Endothelial cell of umbilical vein (primary cell): ENCODE measurements around the gene NRG3. TPM values are rescaled to one million over a fixed set of nuclear protein-coding genes. Genes with fewer than 3 reads are reported as not detected.

Experiments used
- BruUV-seq: library from RNA; stranded (reverse); fragments of 400-500 nt; replicated peaks from 2 replicates; lab custom pipeline; 2021; lab: Mats Ljungman, UMichigan
- CTCF ChIA-PET: fragments of 300-600, 350-600 bp; sonication (Branson Sonifier 250); formaldehyde crosslinking; loops from one replicate; lab custom pipeline; 2021; ENCODE audit warnings: antibody characterized with exemption, inconsistent platforms; lab: Charles Lee
- POLR2A ChIA-PET: fragments of 300-600, 350-600 bp; sonication (Branson Sonifier 250); formaldehyde crosslinking; loops from one replicate; lab custom pipeline; 2021; ENCODE audit warnings: antibody characterized with exemption, inconsistent platforms; lab: Charles Lee
- DNase-seq: peaks from one replicate; pipeline ENCODE4 v3.0.0-alpha.2; 2011; ENCODE audit warnings: low read depth, low spot score
- FAIRE-seq: peaks from 2 replicates; lab custom pipeline; 2011; peaks lifted over from hg19 to GRCh38; lab: Jason Lieb, UNC
- H2AFZ ChIP-seq: 2 replicates; pipeline ENCODE4 v1.6.0; 2012; ENCODE audit warnings: low read depth, low read length, control low read depth, inconsistent platforms
- H3K27ac ChIP-seq: 2 replicates; pipeline ENCODE4 v1.5.1; 2011; ENCODE audit warnings: low read depth, mild to moderate bottlenecking, control low read depth, low read length, moderate library complexity; ENCODE audit not compliant: insufficient read depth
- H3K27me3 ChIP-seq, 2 experiments: 2 replicates each; pipeline versions ENCODE4 v1.6.0 to v1.6.1; 2011; ENCODE audit warnings: low read length in 2 of 2, mixed read lengths in 1 of 2; ENCODE audit not compliant: control insufficient read depth in 2 of 2, insufficient read depth in 2 of 2
- H3K36me3 ChIP-seq, 2 experiments: 2 replicates in 1 of 2; 3 replicates in 1 of 2; pipeline ENCODE4 v1.5.1; 2011; ENCODE audit warnings: low read length in 2 of 2, mild to moderate bottlenecking in 1 of 2, moderate library complexity in 1 of 2; ENCODE audit not compliant: control insufficient read depth in 2 of 2, insufficient read depth in 2 of 2; ENCODE audit errors: extremely low read depth in 1 of 2
- H3K4me1 ChIP-seq: 3 replicates; pipeline ENCODE4 v1.5.1; 2011; ENCODE audit warnings: mild to moderate bottlenecking, low read length; ENCODE audit not compliant: control insufficient read depth, insufficient read depth; ENCODE audit errors: extremely low read depth
- H3K4me2 ChIP-seq: 2 replicates; pipeline ENCODE4 v1.6.1; 2011; ENCODE audit warnings: low read length, control low read depth, mixed read lengths; ENCODE audit not compliant: insufficient read depth
- H3K4me3 ChIP-seq, 3 experiments: fragments of 200-600 bp in 1 of 3; sonication (generic), shearing (Covaris generic) in 1 of 3; replicated peaks in 1 of 3; 2 replicates each; pipeline ENCODE4 v1.5.1; 2011 to 2016; ENCODE audit warnings: control low read depth in 3 of 3, low read length in 3 of 3, mild to moderate bottlenecking in 2 of 3, inconsistent platforms in 1 of 3, low read depth in 1 of 3, moderate library complexity in 1 of 3; ENCODE audit not compliant: insufficient read depth in 1 of 3
- H3K79me2 ChIP-seq: 2 replicates; pipeline ENCODE4 v1.6.0; 2012; ENCODE audit warnings: low read length, inconsistent platforms; ENCODE audit not compliant: control insufficient read depth, insufficient read depth
- H3K9ac ChIP-seq: replicated peaks from 2 replicates; pipeline ENCODE3; 2011; ENCODE audit warnings: low read length, control low read depth; ENCODE audit not compliant: insufficient read depth; ENCODE audit errors: extremely low read depth
- H3K9me1 ChIP-seq: replicated peaks from 3 replicates; pipeline ENCODE4 v1.6.0; 2011; ENCODE audit warnings: mild to moderate bottlenecking, low read length; ENCODE audit not compliant: control insufficient read depth, insufficient read depth; ENCODE audit errors: extremely low read depth
- H3K9me3 ChIP-seq: replicated peaks from 2 replicates; pipeline ENCODE4 v1.5.1; 2012; ENCODE audit warnings: low read length, inconsistent platforms; ENCODE audit not compliant: control insufficient read depth, insufficient read depth
- H4K20me1 ChIP-seq: replicated peaks from 2 replicates; pipeline ENCODE3; 2011; ENCODE audit warnings: mild to moderate bottlenecking, low read length; ENCODE audit not compliant: control insufficient read depth, insufficient read depth; ENCODE audit errors: extremely low read depth
- CTCF ChIP-seq, 2 donors: IDR thresholded peaks; 1 replicate in 1 of 2; 2 replicates in 1 of 2; pipeline ENCODE4 v1.5.1; 2011; ENCODE audit warnings: low read length in 2 of 2, mild to moderate bottlenecking in 2 of 2, moderate library complexity in 2 of 2, control low read depth in 1 of 2, inconsistent platforms in 1 of 2, low read depth in 1 of 2; ENCODE audit not compliant: insufficient read depth in 1 of 2; ENCODE audit errors: extremely low read depth in 1 of 2
- EZH2 ChIP-seq: IDR thresholded peaks from 2 replicates; pipeline ENCODE4 v1.6.1; 2012; ENCODE audit warnings: borderline replicate concordance, low read depth, mild to moderate bottlenecking, moderate library complexity, low read length, inconsistent platforms; ENCODE audit not compliant: severe bottlenecking
- FOS ChIP-seq: IDR thresholded peaks from 2 replicates; pipeline ENCODE4 v1.6.1; 2011; ENCODE audit warnings: mild to moderate bottlenecking, low read length, moderate library complexity, borderline replicate concordance; ENCODE audit not compliant: insufficient read depth
- GATA2 ChIP-seq: IDR thresholded peaks from 2 replicates; pipeline ENCODE4 v1.7.0; 2011; ENCODE audit warnings: low read depth, mild to moderate bottlenecking, moderate library complexity, mixed read lengths, low read length; ENCODE audit not compliant: insufficient read length, insufficient read depth
- JUN ChIP-seq: IDR thresholded peaks from 2 replicates; pipeline ENCODE4 v1.6.1; 2011; ENCODE audit warnings: borderline replicate concordance, low read depth; ENCODE audit not compliant: insufficient read length, insufficient read depth
- MAX ChIP-seq: IDR thresholded peaks from 2 replicates; pipeline ENCODE4 v1.6.1; 2011; ENCODE audit not compliant: insufficient read depth, insufficient read length
- MYC ChIP-seq: IDR thresholded peaks from one replicate; pipeline ENCODE4 v1.6.1; 2011; ENCODE audit warnings: mild to moderate bottlenecking, low read depth, low read length
- POLR2A ChIP-seq: IDR thresholded peaks from 2 replicates; pipeline ENCODE4 v1.6.1; 2012; ENCODE audit warnings: low read depth, mild to moderate bottlenecking, control low read depth, low read length
- dilution Hi-C: fragments of 300-500 bp; cut with MboI; formaldehyde crosslinking; loops from one replicate; pipeline ENCODE4 v1.15.0; 2019; ENCODE audit warnings: low sequenced_read_pairs; ENCODE audit not compliant: extremely low pct_ligation_motif_present
- intact Hi-C: fragments of 100-400 bp; cut with micrococcal nuclease; formaldehyde crosslinking; loops from one replicate; pipeline ENCODE4 v1.10.0; 2022
- polyA plus RNA-seq, 4 experiments: library from polyadenylated mRNA; depleted of rRNA in 3 of 4; stranded (reverse) in 3 of 4; unstranded in 1 of 4; fragments of >200 nt; gene quantifications; 2 replicates each; pipeline versions ENCODE4 v1.2.1 to v1.2.3, GENCODE V29; 2011 to 2012; ENCODE audit warnings: missing spikeins in 1 of 4
- total RNA-seq: library from RNA; stranded (reverse); gene quantifications from 2 replicates; pipeline ENCODE4 v1.2.3, GENCODE V29; 2021

The NRG3 gene
- total and polyA plus RNA-seq, 2 donors (not counting 3 experiments of a cell fraction or from before 2014, with no cell fraction given) = 1.9 to 3.9 TPM

GRCh38 chr10:82353381-82353780 is 478.4 kb downstream of the NRG3 start:
- no peaks in the 10 kb centered on the region for H3K79me2 ChIP-seq
- DNase-seq (no peak), FAIRE-seq (no peak)
- no peaks in the 10 kb centered on the region for H3K9me1 ChIP-seq
- H3K36me3 ChIP-seq = no peaks in the 10 kb centered on the region
- H3K27ac ChIP-seq = no peak overlapping the region
- H3K27me3 ChIP-seq = no peaks in the 10 kb centered on the region
- H3K4me3 ChIP-seq = no peak overlapping the region
- no peak overlapping the region for H2AFZ ChIP-seq
- ChIA-PET POLR2A (no interaction called here), CTCF (no interaction called here)
- no peaks in the 10 kb centered on the region for H4K20me1 ChIP-seq
- no peaks in the 10 kb centered on the region for H3K4me1 ChIP-seq
- BruUV-seq = no TSS peak
- intact Hi-C loops (no loop called here), dilution Hi-C loops (no loop called here)
- H3K9ac ChIP-seq = no peak overlapping the region
- no peaks in the 10 kb centered on the region for H3K9me3 ChIP-seq
- TF ChIP-seq CTCF (IDR thresholded peaks at IDR 0.05; ENCODE audit: extremely low read depth in 1 of 2, insufficient read depth in 1 of 2, low read depth in 1 of 2, low read length in 2 of 2) (no peak), MAX (no peak), POLR2A (no peak), JUN (no peak), FOS (no peak), GATA2 (no peak), MYC (no peak), EZH2 (no peak)
- no peak overlapping the region for H3K4me2 ChIP-seq
